HepG2 (cell line): ENCODE data around the gene TRAP1. TPM values are rescaled to one million over a fixed set of nuclear protein-coding genes. Genes with fewer than 3 reads are reported as not detected.

Experiments used
- FUBP1 ChIP-seq: sonication (generic); formaldehyde crosslinking; IDR thresholded peaks from 2 replicates; pipeline ENCODE4 v1.5.1; 2020; ENCODE audit warnings: missing genetic modification reagents, mild to moderate bottlenecking, borderline replicate concordance
- GABPA ChIP-seq, 2 experiments: IDR thresholded peaks; 2 replicates each; pipeline ENCODE4 v1.6.1; 2011 to 2016; ENCODE audit warnings: low read depth in 2 of 2, low read length in 1 of 2, missing biosample characterization in 1 of 2, missing genetic modification characterization in 1 of 2
- GATAD2A ChIP-seq: IDR thresholded peaks from 2 replicates; pipeline ENCODE4 v1.6.1; 2016
- MZF1 ChIP-seq: sonication (generic); formaldehyde crosslinking; IDR thresholded peaks from 2 replicates; pipeline ENCODE4 v1.8.1; 2023; ENCODE audit warnings: mild to moderate bottlenecking, missing genetic modification reagents, borderline replicate concordance
- NR3C1 ChIP-seq: sonication (generic); formaldehyde crosslinking; IDR thresholded peaks from 2 replicates; pipeline ENCODE4 v1.4.0; 2020; ENCODE audit warnings: missing genetic modification reagents
- NRL ChIP-seq: sonication (generic); formaldehyde crosslinking; IDR thresholded peaks from 2 replicates; pipeline ENCODE4 v1.5.0; 2020; ENCODE audit warnings: missing genetic modification reagents, mild to moderate bottlenecking, moderate library complexity, borderline replicate concordance
- PCBP2 ChIP-seq: fragments of 200-400 bp; formaldehyde crosslinking; optimal IDR thresholded peaks from 2 replicates; pipeline ENCODE3; 2018; ENCODE audit warnings: low read length, low read depth; ENCODE audit not compliant: poor library complexity, severe bottlenecking
- RORA ChIP-seq: sonication (generic); formaldehyde crosslinking; IDR thresholded peaks from 2 replicates; pipeline ENCODE4 v1.5.0; 2020; ENCODE audit warnings: mild to moderate bottlenecking, missing genetic modification reagents, moderate library complexity
- SNAPC2 ChIP-seq: sonication (generic); formaldehyde crosslinking; IDR thresholded peaks from 2 replicates; pipeline ENCODE4 v1.8.1; 2022; ENCODE audit warnings: mild to moderate bottlenecking, missing genetic modification reagents
- THAP11 ChIP-seq: IDR thresholded peaks from 2 replicates; pipeline ENCODE4 v1.6.1; 2016; ENCODE audit warnings: missing biosample characterization, missing genetic modification reagents
- TSC22D2 ChIP-seq: sonication (generic); formaldehyde crosslinking; IDR thresholded peaks from 2 replicates; pipeline ENCODE4 v1.5.1; 2020; ENCODE audit warnings: missing genetic modification reagents, mild to moderate bottlenecking, borderline replicate concordance
- ZMYM2 ChIP-seq: sonication (generic); formaldehyde crosslinking; IDR thresholded peaks from 2 replicates; pipeline ENCODE4 v1.8.0; 2022; ENCODE audit warnings: mild to moderate bottlenecking, missing genetic modification reagents
- ZNF180 ChIP-seq: sonication (generic); formaldehyde crosslinking; IDR thresholded peaks from 2 replicates; pipeline ENCODE4 v1.4.0; 2020; ENCODE audit warnings: low read depth, missing genetic modification reagents, borderline replicate concordance
- ZNF264 ChIP-seq: sonication (generic); formaldehyde crosslinking; IDR thresholded peaks from 2 replicates; pipeline ENCODE4 v1.4.0; 2020; ENCODE audit warnings: missing genetic modification reagents
- ZNF460 ChIP-seq: sonication (generic); formaldehyde crosslinking; IDR thresholded peaks from 2 replicates; pipeline ENCODE4 v1.5.1; 2020; ENCODE audit warnings: missing genetic modification reagents, mild to moderate bottlenecking, borderline replicate concordance
- ZNF558 ChIP-seq: sonication (generic); formaldehyde crosslinking; IDR thresholded peaks from 2 replicates; pipeline ENCODE4 v1.9.0; 2022; ENCODE audit warnings: mild to moderate bottlenecking, missing genetic modification reagents, borderline replicate concordance
- ZNF770 ChIP-seq: sonication (generic); formaldehyde crosslinking; IDR thresholded peaks from 2 replicates; pipeline ENCODE4 v1.5.0; 2020; ENCODE audit warnings: mild to moderate bottlenecking, missing genetic modification reagents
- ZNF780A ChIP-seq: sonication (generic); formaldehyde crosslinking; IDR thresholded peaks from 2 replicates; pipeline ENCODE4 v1.8.0; 2022; ENCODE audit warnings: mild to moderate bottlenecking, missing genetic modification reagents, moderate library complexity
- polyA plus RNA-seq, 8 experiments: library from polyadenylated mRNA; depleted of rRNA in 3 of 8; stranded (reverse) in 7 of 8; unstranded in 1 of 8; fragments of >200 nt; fragmentation: Illumina TruSeq in 4 of 8; extraction: Trizol in 4 of 8; gene quantifications; 2 replicates each; pipeline versions ENCODE4 v1.2.1 to v1.2.3, GENCODE V29; 2011 to 2016; ENCODE audit warnings: low read depth in 4 of 8, missing spikeins in 1 of 8, mixed read lengths in 1 of 8; ENCODE audit not compliant: insufficient read depth in 1 of 8
- total RNA-seq, 5 experiments: library from RNA; depleted of rRNA; stranded (reverse); fragments of >200 nt; fragmentation: Illumina TruSeq; extraction: Trizol; gene quantifications; 2 replicates each; pipeline ENCODE4 v1.2.3, GENCODE V29; 2016; ENCODE audit warnings: low read depth in 1 of 5
- TF ChIP-seq, protein P1 (sequence below): IDR thresholded peaks from 2 replicates; pipeline ENCODE4 v1.6.1; 2012; ENCODE audit warnings: low read length, improper control_type of control experiment
- TF ChIP-seq, protein P2 (sequence below): sonication (generic); formaldehyde crosslinking; IDR thresholded peaks from 2 replicates; pipeline ENCODE4 v1.8.0; 2022; ENCODE audit warnings: mild to moderate bottlenecking, missing genetic modification reagents; ENCODE audit not compliant: insufficient replicate concordance

Gene TRAP1
- total and polyA plus RNA-seq, 2 of the 13 experiments (the other 11 are each of a cell fraction or from before 2014, with no cell fraction given): 127 to 240 TPM

GRCh38 chr16:3695610-3696369 is 21.5 kb downstream of the TRAP1 start (continued):
- TF ChIP-seq ZNF770: no peak
- TF ChIP-seq, protein P1, sequence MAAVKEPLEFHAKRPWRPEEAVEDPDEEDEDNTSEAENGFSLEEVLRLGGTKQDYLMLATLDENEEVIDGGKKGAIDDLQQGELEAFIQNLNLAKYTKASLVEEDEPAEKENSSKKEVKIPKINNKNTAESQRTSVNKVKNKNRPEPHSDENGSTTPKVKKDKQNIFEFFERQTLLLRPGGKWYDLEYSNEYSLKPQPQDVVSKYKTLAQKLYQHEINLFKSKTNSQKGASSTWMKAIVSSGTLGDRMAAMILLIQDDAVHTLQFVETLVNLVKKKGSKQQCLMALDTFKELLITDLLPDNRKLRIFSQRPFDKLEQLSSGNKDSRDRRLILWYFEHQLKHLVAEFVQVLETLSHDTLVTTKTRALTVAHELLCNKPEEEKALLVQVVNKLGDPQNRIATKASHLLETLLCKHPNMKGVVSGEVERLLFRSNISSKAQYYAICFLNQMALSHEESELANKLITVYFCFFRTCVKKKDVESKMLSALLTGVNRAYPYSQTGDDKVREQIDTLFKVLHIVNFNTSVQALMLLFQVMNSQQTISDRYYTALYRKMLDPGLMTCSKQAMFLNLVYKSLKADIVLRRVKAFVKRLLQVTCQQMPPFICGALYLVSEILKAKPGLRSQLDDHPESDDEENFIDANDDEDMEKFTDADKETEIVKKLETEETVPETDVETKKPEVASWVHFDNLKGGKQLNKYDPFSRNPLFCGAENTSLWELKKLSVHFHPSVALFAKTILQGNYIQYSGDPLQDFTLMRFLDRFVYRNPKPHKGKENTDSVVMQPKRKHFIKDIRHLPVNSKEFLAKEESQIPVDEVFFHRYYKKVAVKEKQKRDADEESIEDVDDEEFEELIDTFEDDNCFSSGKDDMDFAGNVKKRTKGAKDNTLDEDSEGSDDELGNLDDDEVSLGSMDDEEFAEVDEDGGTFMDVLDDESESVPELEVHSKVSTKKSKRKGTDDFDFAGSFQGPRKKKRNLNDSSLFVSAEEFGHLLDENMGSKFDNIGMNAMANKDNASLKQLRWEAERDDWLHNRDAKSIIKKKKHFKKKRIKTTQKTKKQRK: no peak
- TF ChIP-seq PCBP2: no peak
- peak; percentile 77 for TF ChIP-seq THAP11
- TF ChIP-seq ZNF460 (CRISPR knock-in tag): peak; percentile 54; the same call in 1 of the 2 replicates
- TF ChIP-seq GABPA (IDR thresholded peaks at IDR 0.05; ENCODE audit: low read depth, low read length): no peak
- TF ChIP-seq GABPA (CRISPR knock-in tag; IDR thresholded peaks at IDR 0.05; ENCODE audit: low read depth): peak; percentile 78
- TF ChIP-seq GATAD2A: peak; percentile 99
- TF ChIP-seq, protein P2, sequence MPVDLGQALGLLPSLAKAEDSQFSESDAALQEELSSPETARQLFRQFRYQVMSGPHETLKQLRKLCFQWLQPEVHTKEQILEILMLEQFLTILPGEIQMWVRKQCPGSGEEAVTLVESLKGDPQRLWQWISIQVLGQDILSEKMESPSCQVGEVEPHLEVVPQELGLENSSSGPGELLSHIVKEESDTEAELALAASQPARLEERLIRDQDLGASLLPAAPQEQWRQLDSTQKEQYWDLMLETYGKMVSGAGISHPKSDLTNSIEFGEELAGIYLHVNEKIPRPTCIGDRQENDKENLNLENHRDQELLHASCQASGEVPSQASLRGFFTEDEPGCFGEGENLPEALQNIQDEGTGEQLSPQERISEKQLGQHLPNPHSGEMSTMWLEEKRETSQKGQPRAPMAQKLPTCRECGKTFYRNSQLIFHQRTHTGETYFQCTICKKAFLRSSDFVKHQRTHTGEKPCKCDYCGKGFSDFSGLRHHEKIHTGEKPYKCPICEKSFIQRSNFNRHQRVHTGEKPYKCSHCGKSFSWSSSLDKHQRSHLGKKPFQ: peak; percentile 44
- TF ChIP-seq ZNF558 (CRISPR knock-in tag): peak; percentile 89; the same call in 1 of the 2 replicates
- TF ChIP-seq ZNF780A (CRISPR knock-in tag): no peak
- peak; percentile 90 for TF ChIP-seq ZNF264
- no peak for TF ChIP-seq NR3C1
- peak; percentile 35; the same call in 1 of the 2 replicates for TF ChIP-seq NRL
- peak; percentile 30; the same call in 1 of the 2 replicates for TF ChIP-seq FUBP1 (CRISPR knock-in tag)
- TF ChIP-seq RORA (CRISPR knock-in tag): peak; percentile 94; the same call in 1 of the 2 replicates
- TF ChIP-seq ZMYM2 (CRISPR knock-in tag): peak; percentile 97
- peak; percentile 74 for TF ChIP-seq SNAPC2 (CRISPR knock-in tag)
- TF ChIP-seq TSC22D2 (CRISPR knock-in tag): no peak
- TF ChIP-seq ZNF180 (CRISPR knock-in tag): no peak
- peak; percentile 46; the same call in 1 of the 2 replicates for TF ChIP-seq MZF1 (CRISPR knock-in tag)
